HG03196 (cell line): ENCODE data around the gene SBK1.

ENCODE experiments used
- ATAC-seq: cut with Tn5 transposase; IDR thresholded peaks from one replicate; pipeline ENCODE4 v1.9.1; 2021; ENCODE audit not compliant: unreplicated experiment

SBK1 gene

DNA sequence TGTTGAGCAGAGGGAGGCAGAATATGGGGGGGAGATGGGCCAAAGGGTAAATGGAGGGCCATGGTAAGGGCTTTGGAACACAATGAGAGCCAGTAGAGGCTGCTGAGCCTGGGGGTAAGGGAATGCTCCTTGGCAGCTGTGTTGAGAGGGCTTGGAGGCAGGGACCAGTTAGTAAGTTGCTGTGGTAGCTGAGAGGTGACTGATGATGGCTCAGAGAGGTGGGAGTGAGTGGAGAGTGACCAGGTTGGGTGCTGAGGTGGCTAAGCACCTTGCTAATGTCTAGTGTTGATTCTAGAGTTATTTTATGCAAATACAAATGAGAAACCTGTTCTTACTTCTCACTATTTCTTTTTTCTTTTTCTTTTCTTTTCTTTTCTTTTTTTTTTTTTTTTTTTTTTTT lies 10.8 kb downstream of the SBK1 start:
- ATAC-seq = no peak

DNA sequence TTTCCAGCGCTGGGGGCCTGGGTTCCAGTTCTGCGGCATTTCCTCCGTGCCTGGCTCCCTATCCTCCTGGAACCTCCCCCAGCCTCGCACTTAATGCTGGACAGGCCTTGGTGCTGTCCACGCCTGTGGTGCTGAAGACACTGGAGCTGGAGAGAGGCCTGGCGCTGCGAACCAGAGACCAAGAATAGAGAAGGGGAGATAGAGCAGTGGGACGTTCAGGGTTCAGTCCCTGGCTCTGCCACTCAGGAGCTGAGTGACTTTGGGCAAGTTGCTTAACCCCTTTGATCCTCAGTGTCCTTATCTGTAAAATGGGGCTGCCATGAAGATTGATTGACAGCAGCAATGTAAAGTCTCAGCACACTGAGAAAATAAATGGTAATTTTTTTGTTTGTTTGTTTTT lies 11.9 kb downstream of the SBK1 start:
- no peak for ATAC-seq

DNA sequence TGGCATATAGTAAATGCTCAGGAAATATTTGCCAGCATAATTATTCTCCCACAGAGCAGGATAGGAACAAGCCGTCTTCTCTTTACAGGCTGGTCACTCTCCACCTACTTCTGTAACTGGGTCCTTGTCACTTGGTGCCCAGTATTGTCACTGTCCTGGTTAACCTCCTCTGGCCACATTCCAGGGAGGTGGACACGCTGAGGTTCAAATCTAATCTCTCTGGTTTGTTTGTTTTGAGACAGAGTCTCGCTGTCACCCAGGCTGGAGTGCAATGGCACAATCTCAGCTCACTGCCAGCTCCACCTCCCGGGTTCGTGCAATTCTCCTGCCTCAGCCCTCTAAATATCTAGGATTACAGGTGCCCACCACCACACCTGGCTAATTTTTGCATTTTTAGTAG lies 15.6 kb downstream of the SBK1 start:
- ATAC-seq = no peak

DNA sequence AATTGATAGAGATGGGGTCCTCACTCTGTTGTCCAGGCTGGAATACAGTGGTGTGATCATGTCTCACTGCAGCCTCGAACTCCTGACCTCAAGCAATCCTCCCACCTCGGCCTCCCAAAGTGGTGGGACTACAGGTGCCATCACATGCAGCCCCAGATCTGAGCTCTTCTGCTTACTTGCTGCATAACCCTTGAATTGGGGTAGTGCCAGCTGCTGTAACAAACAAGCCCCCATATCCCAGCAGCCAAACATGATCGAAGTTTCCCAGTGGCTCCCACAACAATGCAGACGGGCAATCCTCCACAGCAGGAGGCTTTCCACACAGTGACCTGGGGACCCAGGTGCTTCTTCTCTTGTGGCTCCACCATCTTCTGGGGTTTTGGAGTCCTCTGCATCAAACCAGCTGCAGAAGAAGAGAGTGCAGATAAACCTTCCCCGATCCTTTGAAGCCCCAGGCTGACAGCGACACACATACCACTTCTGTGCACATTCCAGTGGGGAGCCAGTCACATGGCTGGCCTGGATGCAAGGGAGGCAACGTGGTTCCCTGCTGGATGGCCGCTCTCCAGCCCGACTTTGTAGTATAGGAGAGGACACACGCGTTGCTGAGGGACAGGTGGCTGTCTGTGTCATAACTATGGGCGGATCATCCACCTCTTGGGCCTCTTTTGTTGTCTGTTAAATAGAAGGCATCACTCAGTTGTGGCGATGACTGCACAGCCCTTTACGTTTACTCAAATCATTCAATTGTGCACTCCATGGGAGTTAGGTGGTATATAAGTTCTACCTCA lies 16.7 kb downstream of the SBK1 start:
- ATAC-seq = no peak

DNA sequence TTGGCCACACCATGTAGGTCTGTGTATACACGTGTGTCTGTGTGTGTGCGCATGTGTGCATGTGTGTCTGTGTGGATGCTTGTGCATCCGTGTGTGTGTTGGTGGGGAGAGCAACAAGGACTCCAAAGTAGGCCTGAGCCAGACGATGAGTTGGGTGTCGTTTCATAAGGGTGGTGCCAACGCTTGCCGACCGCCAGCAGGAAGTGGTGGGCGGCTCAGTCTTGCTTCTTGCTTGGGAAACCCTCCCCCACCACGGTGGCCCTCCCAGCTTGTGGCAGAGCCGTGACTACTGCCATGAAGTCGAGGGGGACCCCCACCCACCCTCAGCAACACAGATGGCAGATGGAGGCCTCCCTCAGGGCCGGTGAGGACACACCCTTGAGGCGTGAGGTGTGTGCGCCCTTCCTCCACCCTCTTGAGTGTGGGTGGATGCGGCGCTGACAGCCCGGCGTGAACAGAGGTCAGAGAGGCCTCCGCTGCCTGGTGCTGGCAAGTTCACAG lies 17.5 kb downstream of the SBK1 start:
- no peak for ATAC-seq

DNA sequence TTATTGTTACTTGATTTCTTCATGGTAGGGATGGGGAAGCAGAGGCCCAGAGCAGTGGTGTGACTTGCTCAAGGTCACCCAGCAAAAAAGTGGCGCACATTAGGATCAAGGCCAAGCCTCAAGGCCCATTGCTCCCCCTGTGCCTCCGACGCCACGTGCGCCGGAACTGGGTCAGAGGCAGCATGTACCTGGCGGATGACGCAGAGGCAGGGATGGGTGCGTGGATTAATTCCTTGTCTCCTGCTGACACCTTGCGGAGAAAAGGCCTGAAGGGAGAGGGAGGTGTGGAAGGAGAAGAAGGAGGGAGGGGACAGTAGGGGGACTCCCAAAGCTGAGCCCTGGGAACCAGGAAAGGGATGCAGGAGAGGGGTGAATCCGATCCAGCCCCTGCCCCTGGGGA lies 18.5 kb downstream of the SBK1 start:
- no peak for ATAC-seq

DNA sequence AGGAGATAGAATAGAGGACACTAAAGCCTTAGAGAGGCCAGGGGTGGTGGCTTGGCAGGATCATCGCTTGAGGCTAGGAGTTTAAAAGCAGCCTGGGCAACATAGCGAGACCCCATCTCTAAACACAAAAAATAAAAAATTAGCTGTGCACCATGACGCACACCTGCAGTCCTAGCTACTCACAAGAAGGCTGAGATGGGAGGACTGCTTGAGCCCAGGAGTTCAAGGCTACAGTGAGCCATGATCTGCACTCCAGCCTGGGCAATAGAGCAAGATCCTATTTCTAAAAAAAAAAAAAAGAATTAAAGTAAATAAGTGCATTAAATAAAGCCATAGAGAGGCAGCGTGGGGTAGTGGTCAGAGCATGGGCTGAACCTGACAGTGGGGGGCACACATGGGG lies 19.1 kb downstream of the SBK1 start:
- no peak for ATAC-seq

DNA sequence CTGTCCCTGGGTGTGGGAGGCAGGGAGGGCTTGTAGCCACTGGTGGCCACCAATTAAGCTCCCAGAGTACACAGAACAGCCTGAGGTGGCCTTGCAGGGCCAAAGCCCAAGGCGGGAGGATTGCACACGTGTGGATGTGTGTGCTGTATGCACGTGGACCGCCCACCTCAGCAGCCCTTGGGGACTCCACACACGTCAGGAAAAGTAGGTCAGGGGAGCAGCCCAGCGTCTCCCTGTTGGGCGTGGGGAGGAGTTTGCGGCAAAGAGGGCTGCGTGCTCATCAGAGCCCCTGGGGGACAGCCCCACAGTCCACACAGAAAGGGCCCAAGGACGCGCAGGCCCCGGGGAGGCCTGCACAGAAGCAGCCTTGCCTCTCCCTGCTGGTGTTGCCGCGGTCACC lies 19.6 kb downstream of the SBK1 start:
- no peak for ATAC-seq

DNA sequence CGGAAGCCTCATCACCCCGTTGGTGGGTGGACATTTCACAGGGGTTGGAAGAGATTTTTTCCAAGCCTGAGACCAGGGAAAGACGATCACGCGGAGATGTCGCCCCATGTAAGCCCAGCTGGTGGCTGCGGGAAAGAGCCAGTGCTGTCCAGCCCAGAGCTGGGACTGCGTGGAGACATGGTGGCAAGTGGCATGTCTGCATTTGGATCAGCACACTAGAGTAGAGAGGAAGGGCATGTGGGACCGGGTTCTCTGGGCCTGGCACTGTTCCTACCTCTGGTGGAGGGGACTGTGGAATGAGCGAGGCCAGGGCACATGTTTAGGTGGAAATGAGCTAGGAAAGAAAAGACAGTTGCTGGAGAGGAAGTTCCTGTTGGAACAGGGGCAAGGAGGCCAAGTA lies 20.0 kb downstream of the SBK1 start:
- no peak for ATAC-seq

DNA sequence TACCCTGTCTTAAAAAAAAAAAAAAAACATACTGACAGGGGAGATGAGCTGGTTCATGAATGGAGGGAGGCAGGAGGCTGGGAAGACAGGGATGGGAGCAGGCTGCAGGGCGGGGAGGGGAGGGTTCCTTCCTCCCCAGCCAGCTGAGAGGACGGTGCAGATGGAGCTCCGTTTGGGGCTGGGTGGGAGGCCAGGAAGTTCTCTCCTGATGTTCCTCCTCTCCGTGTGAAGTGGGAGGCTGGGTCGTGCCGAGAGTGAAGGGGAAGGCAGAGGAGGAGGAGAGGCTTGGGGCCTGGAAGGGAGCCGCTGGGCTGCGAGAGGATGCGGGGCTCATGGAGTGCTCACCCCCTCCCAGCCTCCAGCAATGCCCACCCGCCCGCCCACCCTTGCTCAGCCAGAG lies 21.3 kb downstream of the SBK1 start:
- no peak for ATAC-seq

DNA sequence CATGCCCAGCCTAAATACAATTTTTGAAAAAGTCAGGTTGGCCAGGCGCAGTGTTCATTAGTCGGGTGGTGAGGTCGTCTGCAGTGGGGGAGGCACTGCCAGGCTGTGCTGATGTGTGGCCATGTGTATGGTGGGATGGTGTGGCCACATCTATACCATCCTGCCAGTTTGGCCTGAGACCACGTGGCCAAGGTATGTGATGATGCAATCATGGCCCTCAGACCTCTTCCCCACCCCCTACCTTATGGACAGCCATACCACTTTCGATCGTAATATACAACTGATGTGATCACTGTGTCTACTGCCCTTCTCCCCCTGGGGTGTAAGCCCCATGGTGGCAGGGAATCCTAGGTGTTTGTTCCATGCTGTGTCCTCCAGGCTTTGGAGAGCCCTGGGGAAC lies 23.7 kb downstream of the SBK1 start:
- ATAC-seq = no peak

DNA sequence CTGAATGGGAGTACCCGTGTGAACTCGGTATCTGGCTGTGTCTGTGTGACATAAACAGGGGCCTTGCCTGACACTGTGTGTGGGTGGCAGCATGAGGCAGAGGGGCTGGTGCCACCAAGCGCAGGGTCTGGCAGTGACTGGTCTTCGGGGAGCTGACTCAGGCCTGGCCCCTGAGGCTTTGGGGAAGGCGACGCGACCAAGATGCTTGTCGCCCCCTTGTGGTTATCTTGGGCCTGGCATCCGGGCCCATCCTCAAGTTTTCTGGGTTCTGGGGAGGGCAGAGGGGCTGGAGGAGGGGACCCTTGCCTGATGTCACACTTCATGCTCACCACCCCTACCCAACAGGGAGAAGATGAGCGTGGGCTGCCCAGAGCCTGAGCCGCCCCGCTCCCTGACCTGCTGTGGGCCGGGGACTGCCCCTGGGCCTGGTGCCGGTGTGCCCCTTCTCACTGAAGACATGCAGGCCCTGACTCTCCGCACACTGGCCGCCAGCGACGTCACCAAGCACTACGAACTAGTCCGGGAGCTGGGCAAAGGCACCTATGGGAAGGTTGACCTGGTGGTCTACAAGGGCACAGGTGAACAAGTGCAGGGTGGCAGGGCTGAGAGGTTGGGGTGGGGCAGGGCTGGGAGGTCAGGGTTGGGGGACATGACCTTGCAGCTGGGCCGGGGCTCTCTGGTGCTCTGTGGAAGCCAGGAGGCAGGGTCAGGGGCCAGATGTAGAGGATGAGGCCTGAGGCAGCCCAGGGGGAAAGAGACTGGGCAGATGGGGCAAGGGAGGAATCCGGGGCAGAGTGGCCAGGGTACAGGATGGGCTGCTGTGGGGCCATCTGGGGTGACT lies 24.9 kb downstream of the SBK1 start:
- ATAC-seq = no peak

DNA sequence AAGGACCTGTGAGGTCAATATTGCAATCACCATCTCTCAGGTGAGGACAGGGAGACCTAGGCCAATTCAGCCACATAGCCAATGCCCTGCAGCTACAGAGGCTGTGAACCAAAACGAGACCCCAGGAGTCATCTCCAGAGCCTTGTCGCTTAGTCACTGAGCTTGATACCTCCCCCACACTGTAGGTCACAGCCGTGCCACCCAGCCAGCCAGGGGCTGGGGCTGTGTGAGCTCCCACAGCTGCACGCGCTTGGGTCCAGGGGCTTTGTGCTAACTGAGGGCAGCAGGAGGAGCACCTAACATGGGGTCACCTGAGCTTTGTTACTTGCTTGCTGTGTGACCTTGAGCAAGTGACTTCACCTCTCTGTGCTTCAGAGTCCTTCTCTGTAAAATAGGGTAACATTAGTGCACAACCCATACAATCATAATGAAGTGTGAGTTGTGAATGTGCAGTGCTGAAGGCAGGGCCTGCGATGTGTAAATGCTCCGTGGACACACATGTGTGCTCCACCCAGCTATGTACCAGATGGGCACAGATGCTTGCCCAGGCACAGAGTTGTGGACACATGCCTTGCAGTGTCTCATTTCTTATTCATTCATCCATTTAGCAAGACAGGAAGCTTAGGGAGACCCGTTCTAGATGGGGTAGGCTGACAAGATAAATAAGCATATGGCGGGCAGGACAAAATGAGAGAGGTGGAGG lies 25.9 kb downstream of the SBK1 start:
- no peak for ATAC-seq

DNA sequence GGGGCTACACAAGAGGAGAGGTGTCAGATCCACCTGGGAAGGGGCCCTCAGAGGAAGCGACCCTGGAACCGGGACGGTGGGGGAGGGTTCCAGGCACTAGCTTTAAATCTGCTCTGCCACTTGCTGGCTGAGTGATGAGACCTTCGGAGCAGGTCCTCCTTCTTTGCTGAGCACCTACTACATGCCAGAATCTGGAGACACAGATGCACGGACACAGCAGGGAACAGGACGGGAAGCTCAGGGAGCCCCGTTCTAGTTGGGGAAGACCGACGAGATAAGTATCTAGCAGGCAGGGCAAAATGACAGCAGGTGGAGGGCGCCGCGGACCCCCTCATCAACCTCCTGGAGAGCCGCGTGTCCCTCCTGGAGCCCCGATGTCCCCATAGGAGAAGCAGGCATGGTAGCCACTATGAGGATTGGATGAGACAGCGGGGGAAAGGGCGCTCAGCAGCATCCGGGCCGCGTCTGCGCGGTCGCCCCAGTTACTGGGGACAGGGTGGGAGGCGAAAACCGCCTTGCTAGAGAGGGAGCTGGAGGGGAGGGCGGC lies 27.2 kb downstream of the SBK1 start:
- no peak for ATAC-seq

DNA sequence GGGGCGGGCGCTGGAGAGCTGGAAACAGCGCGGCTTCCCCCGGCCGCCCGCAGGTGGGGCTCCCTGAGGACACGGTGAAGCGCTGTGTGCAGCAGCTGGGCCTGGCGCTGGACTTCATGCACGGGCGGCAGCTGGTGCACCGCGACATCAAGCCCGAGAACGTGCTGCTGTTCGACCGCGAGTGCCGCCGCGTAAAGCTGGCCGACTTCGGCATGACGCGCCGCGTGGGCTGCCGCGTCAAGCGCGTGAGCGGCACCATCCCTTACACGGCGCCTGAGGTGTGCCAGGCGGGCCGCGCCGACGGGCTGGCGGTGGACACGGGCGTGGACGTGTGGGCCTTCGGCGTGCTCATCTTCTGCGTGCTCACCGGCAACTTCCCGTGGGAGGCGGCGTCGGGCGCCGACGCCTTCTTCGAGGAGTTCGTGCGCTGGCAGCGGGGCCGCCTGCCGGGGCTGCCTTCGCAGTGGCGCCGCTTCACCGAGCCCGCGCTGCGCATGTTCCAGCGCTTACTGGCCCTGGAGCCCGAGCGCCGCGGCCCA lies 27.8 kb downstream of the SBK1 start:
- no peak for ATAC-seq

DNA sequence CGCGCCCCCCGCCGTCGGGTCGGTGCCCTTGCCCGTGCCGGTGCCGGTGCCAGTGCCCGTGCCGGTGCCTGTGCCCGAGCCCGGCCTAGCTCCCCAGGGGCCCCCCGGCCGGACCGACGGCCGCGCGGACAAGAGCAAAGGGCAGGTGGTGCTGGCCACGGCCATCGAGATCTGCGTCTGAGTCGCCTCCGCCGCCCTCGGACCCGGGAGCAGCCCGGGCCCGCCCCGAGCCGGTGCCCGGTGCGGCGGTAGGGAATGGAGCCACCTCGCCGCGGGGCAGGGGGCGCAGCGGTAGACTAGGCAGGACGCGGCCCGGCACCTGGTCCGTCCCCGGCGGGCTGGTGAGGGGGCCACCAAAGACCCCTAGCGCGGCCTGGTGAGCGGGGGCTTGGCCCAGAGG lies 28.4 kb downstream of the SBK1 start:
- ATAC-seq = no peak

DNA sequence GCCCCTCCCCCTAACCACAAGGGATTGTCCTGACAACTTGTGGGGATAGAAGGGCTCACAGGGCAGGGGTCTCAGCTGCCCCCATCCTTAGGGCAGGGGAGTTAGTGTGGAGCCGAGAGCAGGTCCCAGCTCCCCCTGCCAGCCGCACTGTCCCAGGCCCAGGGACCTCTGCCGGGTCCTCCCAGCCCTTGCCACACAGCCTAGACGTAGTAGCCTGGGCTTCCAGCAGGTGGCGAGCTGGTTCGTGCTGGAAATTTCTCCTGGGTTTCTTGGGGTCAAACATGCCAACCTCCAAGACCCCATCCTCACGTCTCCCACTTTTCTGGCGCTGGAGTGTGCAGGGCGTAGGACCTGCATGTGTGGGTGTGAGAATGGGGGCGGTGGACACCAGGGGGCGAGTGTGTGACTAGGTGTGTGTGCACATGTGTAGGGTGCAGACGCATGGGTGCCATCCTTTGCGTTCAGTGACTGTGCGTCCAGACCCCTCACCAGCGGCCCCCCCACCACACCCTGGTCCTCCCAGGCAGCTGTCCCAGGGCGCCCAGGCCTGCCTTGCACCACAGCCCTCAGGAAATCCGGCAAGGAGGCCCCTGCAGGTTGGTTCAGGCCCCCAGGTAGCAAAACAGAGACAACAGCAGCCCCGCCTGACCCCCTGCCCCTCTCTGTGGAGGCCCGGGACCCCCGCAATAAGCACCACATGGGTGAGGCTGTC lies 29.5 kb downstream of the SBK1 start:
- ATAC-seq = no peak

DNA sequence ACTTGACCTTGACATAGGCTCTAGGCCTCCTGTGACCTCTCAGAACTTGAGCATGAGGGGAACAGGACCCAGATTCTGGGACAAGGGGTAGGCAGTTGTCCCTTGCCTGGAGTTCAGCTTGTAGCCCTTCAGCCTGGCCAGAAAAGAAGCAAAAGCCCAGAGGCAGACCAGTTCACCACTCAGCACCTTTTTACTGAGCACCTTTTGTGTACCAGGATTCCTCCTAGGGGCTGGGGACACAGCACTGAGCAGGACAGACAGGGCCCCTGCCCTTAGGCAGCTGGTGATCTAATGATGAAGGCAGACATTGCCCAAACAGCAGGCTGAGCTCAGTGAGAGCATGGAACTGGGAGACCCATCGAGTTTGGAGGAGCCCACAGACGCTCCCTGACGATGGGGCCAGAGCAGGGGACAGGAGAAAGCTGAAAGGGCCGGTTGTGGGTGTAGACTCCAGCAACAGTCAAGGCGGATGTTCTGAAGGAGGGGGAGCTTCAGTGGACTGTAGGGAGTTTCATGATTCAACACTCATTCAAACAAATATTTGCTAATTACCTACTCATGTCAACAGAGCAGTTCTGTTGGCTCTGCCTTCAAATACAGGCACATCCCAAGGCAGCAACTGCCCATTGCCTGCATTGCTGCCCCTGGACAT lies 32.0 kb downstream of the SBK1 start:
- ATAC-seq = no peak

DNA sequence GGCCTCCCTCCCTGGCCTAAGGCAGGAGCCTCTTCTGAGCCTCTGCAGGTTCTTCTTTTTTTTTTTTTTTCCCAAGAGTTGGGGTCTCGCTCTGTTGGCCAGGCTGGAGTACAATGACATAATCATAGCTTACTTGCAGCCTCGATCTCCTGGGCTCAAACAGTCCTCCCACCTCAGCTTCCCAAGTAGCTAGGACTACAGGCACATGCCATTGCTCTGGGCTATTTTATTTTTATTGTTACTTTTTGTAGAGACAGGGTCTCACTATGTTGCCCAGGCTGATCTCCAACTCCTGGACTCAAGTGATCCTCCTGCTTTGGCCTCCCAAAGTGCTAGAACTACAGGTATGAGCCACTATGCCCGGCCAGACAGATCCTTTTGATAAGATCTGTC lies 32.6 kb downstream of the SBK1 start:
- ATAC-seq = no peak
